Measurements from ENCODE around the gene IER5L. TPM values are rescaled to one million over a fixed set of nuclear protein-coding genes. Genes with fewer than 3 reads are reported as not detected.

Gene IER5L
- total and polyA plus RNA-seq, 9 of the 15 experiments (the other 6 are each of a cell fraction or from before 2014, with no cell fraction given): 0.14 to 11.9 (median 0.52) TPM

DNA sequence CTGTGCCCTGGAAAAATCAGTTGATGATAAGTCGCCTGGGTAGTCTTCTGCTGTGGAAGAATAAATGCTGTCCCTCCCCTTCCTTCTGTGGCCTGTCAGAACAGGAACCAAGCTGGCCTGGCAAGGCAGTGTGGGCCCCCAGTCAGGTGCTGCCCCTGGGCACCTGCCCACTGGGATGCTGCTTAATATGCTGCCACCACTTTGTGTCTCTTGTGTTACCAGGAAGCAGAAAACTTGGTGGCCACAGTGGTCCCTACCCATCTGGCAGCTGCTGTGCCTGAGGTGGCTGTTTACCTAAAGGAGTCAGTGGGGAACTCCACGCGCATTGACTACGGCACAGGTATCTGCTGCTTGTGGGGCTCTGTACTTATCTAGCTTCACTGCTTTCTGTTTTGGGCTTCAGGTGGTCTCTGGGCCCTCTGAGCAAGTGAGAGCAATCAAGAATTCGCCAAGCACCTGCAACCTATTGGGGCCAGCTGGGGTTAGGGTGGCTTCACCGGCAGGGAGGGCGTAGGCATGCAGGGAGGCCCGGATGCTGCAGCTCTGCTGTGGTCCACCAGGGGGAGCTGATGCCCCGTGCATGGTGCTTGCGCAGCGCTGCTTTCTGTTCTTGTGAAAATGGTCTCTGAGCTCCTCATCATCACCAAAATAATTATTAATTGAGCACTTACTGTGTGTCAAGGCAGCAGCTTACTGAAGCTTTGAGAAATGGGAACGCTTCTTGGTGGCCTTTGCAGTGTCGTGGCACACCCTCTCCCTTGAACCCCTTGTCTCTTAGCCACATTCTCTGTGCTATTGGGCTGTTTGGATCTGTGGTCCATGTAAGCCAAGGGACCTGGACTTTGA, 46.5 kb downstream of the IER5L start:
- H3K27ac ChIP-seq (ENCODE audit: extremely low read depth, low read depth, low read length): no peak overlapping the region
- H4K20me1 ChIP-seq (replicated peaks; ENCODE audit: control insufficient read depth, insufficient read depth, low read length): no peaks in the 10 kb centered on the region
- H3K4me1 ChIP-seq (replicated peaks in 1 of 2; ENCODE audit: control insufficient read depth in 2 of 2, insufficient read depth in 2 of 2, low read length in 2 of 2): peaks cover 0 to 9% of the 10 kb centered on the region in 2 experiments; a peak in 2 of 5 replicates
- in situ Hi-C loops (cut with MboI): loop anchor here (5.0 kb wide), 1 partner anchor 486 kb away; no protein-coding TSS in a partner anchor
- intact Hi-C loops (cut with micrococcal nuclease): loop anchor here (10.0 kb wide), 1 partner anchor 653 kb away; no protein-coding TSS in a partner anchor
- H3K27me3 ChIP-seq (ENCODE audit: control insufficient read depth in 2 of 2, insufficient read depth in 2 of 2, low read length in 2 of 2): no peaks in the 10 kb centered on the region
- no peak overlapping the region; a peak in 1 of 4 replicates for H3K9ac ChIP-seq (ENCODE audit: insufficient read depth in 1 of 2, low read depth in 2 of 2, low read length in 2 of 2)
- peak overlapping the region; percentile 15; the same call in 1 of the 2 replicates for H2AFZ ChIP-seq (ENCODE audit: low read depth, low read length)
- H3K36me3 ChIP-seq (ENCODE audit: control insufficient read depth, insufficient read depth, low read length): peaks cover 84% of the 10 kb centered on the region
- H3K4me3 ChIP-seq: no peak overlapping the region
- H3K9me1 ChIP-seq (ENCODE audit: control insufficient read depth, insufficient read depth, low read length): no peaks in the 10 kb centered on the region
- FAIRE-seq: peak; percentile 82
- ChIA-PET CTCF (ENCODE audit: low intra/inter-chr PET ratio) (interaction anchor here (0.5 to 3.6 kb wide), 5 partner anchors 71 to 493 kb away, joined by 3 to 36 read pairs (median 4); no protein-coding TSS in a partner anchor), POLR2A (interaction anchor here (0.5 to 2.0 kb wide), 11 partner anchors 8 to 560 kb away, joined by 3 to 6 read pairs (median 4); partner anchors contain the start of gene DOLPP1)
- no TSS peak for BruUV-seq (replicated peaks)
- H3K9me3 ChIP-seq (replicated peaks; ENCODE audit: control insufficient read depth, insufficient read depth, low read depth, low read length): no peaks in the 10 kb centered on the region
- no peaks in the 10 kb centered on the region for H3K79me2 ChIP-seq (ENCODE audit: control insufficient read depth, insufficient read depth, low read length)
- no peak overlapping the region; the same call in 1 of the 2 replicates for H3K4me2 ChIP-seq (ENCODE audit: insufficient read depth, low read length)
- WGBS (ENCODE audit: insufficient coverage, low coverage, missing lambda C conversion rate): 35% methylated on average over 13 of the region's 13 CpGs
- peak; percentile 99 for ATAC-seq
- peak; percentile 83 to 89 (median 84) for DNase-seq (ENCODE audit: extremely low read depth in 1 of 4, low spot score in 3 of 4)
- TF ChIP-seq CEBPZ (IDR thresholded peaks at IDR 0.05; ENCODE audit: borderline replicate concordance, low read depth, low read length) (no peak), SREBF1 (IDR thresholded peaks at IDR 0.05; ENCODE audit: borderline replicate concordance, low read depth, low read length) (no peak), ZC3H8 (IDR thresholded peaks at IDR 0.05) (no peak), CBFA2T3 (IDR thresholded peaks at IDR 0.05) (no peak), ZNF384 (IDR thresholded peaks at IDR 0.05; ENCODE audit: low read depth, low read length) (peak; percentile 4; the same call in 1 of the 2 replicates), RCOR1 (IDR thresholded peaks at IDR 0.05; ENCODE audit: borderline replicate concordance in 1 of 2, low read depth in 2 of 2, low read length in 2 of 2) (0 out of 4 replicates have a peak, but pooled peaks of 1 of the 2 experiments have one; percentile 54), E2F5 (CRISPR knock-in tag; IDR thresholded peaks at IDR 0.05) (no peak), HNRNPLL (IDR thresholded peaks at IDR 0.05; ENCODE audit: low read depth, low read length, poor library complexity, severe bottlenecking) (no peak), TCF7L2 (IDR thresholded peaks at IDR 0.05; ENCODE audit: low read depth, low read length) (no peak), CGGBP1 (CRISPR knock-in tag; IDR thresholded peaks at IDR 0.05) (no peak), STAG1 (CRISPR knock-in tag; IDR thresholded peaks at IDR 0.05; ENCODE audit: borderline replicate concordance) (peak; percentile 96), CBX8 (IDR thresholded peaks at IDR 0.05; ENCODE audit: borderline replicate concordance, extremely low read depth, low read depth, low read length, poor library complexity, severe bottlenecking) (no peak), ZNF224 (CRISPR knock-in tag; IDR thresholded peaks at IDR 0.05) (no peak)
- TF ChIP-seq, protein P1, sequence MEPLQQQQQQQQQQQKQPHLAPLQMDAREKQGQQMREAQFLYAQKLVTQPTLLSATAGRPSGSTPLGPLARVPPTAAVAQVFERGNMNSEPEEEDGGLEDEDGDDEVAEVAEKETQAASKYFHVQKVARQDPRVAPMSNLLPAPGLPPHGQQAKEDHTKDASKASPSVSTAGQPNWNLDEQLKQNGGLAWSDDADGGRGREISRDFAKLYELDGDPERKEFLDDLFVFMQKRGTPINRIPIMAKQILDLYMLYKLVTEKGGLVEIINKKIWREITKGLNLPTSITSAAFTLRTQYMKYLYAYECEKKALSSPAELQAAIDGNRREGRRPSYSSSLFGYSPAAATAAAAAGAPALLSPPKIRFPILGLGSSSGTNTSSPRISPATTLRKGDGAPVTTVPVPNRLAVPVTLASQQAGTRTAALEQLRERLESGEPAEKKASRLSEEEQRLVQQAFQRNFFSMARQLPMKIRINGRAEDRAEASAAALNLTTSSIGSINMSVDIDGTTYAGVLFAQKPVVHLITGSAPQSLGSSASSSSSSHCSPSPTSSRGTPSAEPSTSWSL (CRISPR knock-in tag; IDR thresholded peaks at IDR 0.05; ENCODE audit: borderline replicate concordance): no peak

Data from K562 (cell line).